ENCODE results near the gene UQCC5.

DNA sequence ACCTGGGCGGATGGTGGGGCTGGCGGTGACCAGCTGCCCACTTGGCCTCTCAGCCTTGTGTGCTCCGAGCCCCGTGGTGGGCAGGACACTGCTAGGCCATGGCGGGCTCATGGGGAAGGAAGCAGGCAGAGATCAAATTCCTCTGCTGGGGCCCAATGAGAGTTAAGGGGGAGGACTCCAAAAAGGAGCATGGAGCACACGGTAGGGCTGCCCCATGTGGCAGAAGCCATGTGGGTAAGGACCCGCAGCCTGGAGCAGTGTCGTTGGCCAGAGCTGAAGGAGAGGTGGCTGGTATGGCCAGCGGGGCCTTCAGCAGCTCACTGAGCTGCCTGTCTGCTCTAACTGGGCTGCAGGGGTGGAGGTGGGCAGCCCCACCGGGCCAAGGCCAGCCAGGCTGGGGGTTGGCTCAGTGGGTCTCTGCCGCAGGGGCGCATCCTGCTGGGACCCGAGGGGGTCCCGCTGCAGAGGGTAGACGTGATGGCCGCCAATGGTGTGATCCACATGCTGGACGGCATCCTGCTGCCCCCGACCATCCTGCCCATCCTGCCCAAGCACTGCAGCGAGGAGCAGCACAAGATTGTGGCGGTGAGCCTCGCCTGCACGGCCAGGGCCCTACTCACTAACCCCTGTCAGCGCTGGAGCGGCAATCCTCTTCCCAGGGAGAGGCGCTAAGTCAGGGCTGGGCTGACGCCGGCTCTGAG, 30.0 kb upstream of the UQCC5 start:
- TF ChIP-seq POLR2A (IDR thresholded peaks at IDR 0.05; ENCODE audit: low read depth, low read length): no peak
- no peak for TF ChIP-seq POLR2AphosphoS5 (IDR thresholded peaks at IDR 0.05; ENCODE audit: low read depth, low read length)
- no peak for TF ChIP-seq TAF1 (IDR thresholded peaks at IDR 0.05; ENCODE audit: borderline replicate concordance, low read depth, low read length)
